Naive B cell (primary cell): ENCODE measurements around the gene ADGRL3. TPM values are rescaled to one million over a fixed set of nuclear protein-coding genes. Genes with fewer than 3 reads are reported as not detected.
"Not testable (repeated sequence)": the region's sequence is repeated elsewhere in the genome, so short reads cannot be mapped to it uniquely, and the experiment has no call there.

Experiments used
- ATAC-seq, 2 donors: fragments of 150-1000 bp; cut with Tn5 transposase; 2 replicates each; pipeline ENCODE4 v1.10.0; 2021; ENCODE audit warnings: low read depth in 2 of 2, mild to moderate bottlenecking in 2 of 2, moderate library complexity in 2 of 2
- DNase-seq: peaks from one replicate; pipeline ENCODE4 v3.0.0; 2022
- H3K27ac Mint-ChIP-seq, 6 donors: one replicate each; pipeline ENCODE4 v1.8.0; 2020 to 2022; ENCODE audit warnings: mild to moderate bottlenecking in 6 of 6, mixed read lengths in 6 of 6, moderate library complexity in 5 of 6, inconsistent platforms in 2 of 6
- H3K27me3 Mint-ChIP-seq, 3 donors: one replicate each; pipeline ENCODE4 v1.8.0; 2021 to 2022; ENCODE audit warnings: mixed read lengths in 3 of 3, mild to moderate bottlenecking in 1 of 3
- H3K36me3 Mint-ChIP-seq, 2 donors: one replicate each; pipeline ENCODE4 v1.8.0; 2020 to 2022; ENCODE audit warnings: mixed read lengths in 2 of 2, inconsistent platforms in 1 of 2, mild to moderate bottlenecking in 1 of 2
- H3K4me1 Mint-ChIP-seq, 3 donors: one replicate each; pipeline ENCODE4 v1.8.0; 2020 to 2022; ENCODE audit warnings: mixed read lengths in 3 of 3, inconsistent platforms in 1 of 3, mild to moderate bottlenecking in 1 of 3, moderate library complexity in 1 of 3
- H3K4me3 Mint-ChIP-seq, 8 donors: one replicate each; pipeline ENCODE4 v1.8.0; 2020 to 2022; ENCODE audit warnings: mild to moderate bottlenecking in 8 of 8, mixed read lengths in 8 of 8, moderate library complexity in 8 of 8, inconsistent platforms in 2 of 8
- H3K9me3 Mint-ChIP-seq, 7 donors: one replicate each; pipeline ENCODE4 v1.8.0; 2020 to 2022; ENCODE audit warnings: mixed read lengths in 7 of 7, mild to moderate bottlenecking in 5 of 7, inconsistent platforms in 2 of 7, moderate library complexity in 1 of 7
- polyA plus RNA-seq, 6 donors: library from polyadenylated mRNA; unstranded; fragments of 300-500 nt; fragmentation: Illumina TruSeq; gene quantifications; one replicate each; pipeline ENCODE4 v1.2.3, GENCODE V29; 2021; ENCODE audit warnings: low read depth in 6 of 6

Gene ADGRL3
- polyA plus RNA-seq, 6 donors from 2014 or later, result not detected

- no peak for DNase-seq
- no peak for ATAC-seq
- Mint-ChIP-seq H3K27me3 (no peaks in the 10 kb centered on the region), H3K9me3 (peaks cover 0 to 11% (median 0%) of the 10 kb centered on the region in 7 donors), H3K36me3 (no peaks in the 10 kb centered on the region), H3K4me1 (no peaks in the 10 kb centered on the region), H3K27ac (no peak overlapping the region), H3K4me3 (no peak overlapping the region)
Observed at GRCh38 chr4:61489927-61490326, 289.8 kb downstream of the ADGRL3 start.

GRCh38 chr4:61493041-61493440 is 292.9 kb downstream of the ADGRL3 start:
- Mint-ChIP-seq H3K27ac (no peak overlapping the region), H3K27me3 (no peaks in the 10 kb centered on the region), H3K4me3 (no peak overlapping the region), H3K4me1 (no peaks in the 10 kb centered on the region), H3K36me3 (no peaks in the 10 kb centered on the region), H3K9me3 (peaks cover 0 to 11% (median 0%) of the 10 kb centered on the region in 7 donors)
- ATAC-seq (no peak), DNase-seq (no peak)

DNA sequence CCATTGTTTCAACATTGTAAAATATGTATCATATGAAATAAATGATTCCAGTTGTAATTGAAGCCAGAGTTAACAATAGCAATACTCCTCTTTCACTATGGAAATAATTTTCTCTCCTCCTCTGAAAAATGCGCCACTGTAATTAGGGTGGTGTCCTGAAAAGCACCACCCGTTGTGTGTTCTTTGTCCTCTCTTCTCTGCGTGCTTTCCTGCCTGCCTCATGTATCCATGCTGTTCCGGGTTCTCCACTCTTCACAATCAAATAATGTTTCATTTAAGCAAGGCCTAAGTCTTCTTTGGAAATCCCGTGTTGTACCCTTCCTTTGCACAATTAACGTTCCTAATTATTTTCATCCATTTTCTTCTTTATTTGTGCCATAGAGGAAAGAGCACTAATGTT is 293.3 kb downstream of the ADGRL3 start:
- H3K27ac Mint-ChIP-seq, result no peak overlapping the region
- H3K36me3 Mint-ChIP-seq, result no peaks in the 10 kb centered on the region
- H3K27me3 Mint-ChIP-seq, result no peaks in the 10 kb centered on the region
- ATAC-seq (no peak), DNase-seq (no peak)
- no peaks in the 10 kb centered on the region for H3K4me1 Mint-ChIP-seq
- H3K9me3 Mint-ChIP-seq, result peaks cover 0 to 11% (median 0%) of the 10 kb centered on the region in 7 donors
- no peak overlapping the region for H3K4me3 Mint-ChIP-seq

GRCh38 chr4:61500883-61501282 is 300.8 kb downstream of the ADGRL3 start:
- DNase-seq (no peak), ATAC-seq (no peak)
- H3K4me3 Mint-ChIP-seq, result no peak overlapping the region
- no peak overlapping the region for H3K27ac Mint-ChIP-seq
- H3K4me1 Mint-ChIP-seq, result no peaks in the 10 kb centered on the region
- no peaks in the 10 kb centered on the region for H3K36me3 Mint-ChIP-seq
- H3K9me3 Mint-ChIP-seq, result peaks cover 0 to 11% (median 2%) of the 10 kb centered on the region in 7 donors
- no peaks in the 10 kb centered on the region for H3K27me3 Mint-ChIP-seq

GRCh38 chr4:61501812-61502211 is 301.7 kb downstream of the ADGRL3 start:
- Mint-ChIP-seq H3K4me1 (no peaks in the 10 kb centered on the region), H3K27ac (no peak overlapping the region), H3K9me3 (peaks cover 0 to 11% (median 2%) of the 10 kb centered on the region in 7 donors), H3K27me3 (no peaks in the 10 kb centered on the region), H3K4me3 (no peak overlapping the region), H3K36me3 (no peaks in the 10 kb centered on the region)
- ATAC-seq (no peak), DNase-seq (no peak)

DNA sequence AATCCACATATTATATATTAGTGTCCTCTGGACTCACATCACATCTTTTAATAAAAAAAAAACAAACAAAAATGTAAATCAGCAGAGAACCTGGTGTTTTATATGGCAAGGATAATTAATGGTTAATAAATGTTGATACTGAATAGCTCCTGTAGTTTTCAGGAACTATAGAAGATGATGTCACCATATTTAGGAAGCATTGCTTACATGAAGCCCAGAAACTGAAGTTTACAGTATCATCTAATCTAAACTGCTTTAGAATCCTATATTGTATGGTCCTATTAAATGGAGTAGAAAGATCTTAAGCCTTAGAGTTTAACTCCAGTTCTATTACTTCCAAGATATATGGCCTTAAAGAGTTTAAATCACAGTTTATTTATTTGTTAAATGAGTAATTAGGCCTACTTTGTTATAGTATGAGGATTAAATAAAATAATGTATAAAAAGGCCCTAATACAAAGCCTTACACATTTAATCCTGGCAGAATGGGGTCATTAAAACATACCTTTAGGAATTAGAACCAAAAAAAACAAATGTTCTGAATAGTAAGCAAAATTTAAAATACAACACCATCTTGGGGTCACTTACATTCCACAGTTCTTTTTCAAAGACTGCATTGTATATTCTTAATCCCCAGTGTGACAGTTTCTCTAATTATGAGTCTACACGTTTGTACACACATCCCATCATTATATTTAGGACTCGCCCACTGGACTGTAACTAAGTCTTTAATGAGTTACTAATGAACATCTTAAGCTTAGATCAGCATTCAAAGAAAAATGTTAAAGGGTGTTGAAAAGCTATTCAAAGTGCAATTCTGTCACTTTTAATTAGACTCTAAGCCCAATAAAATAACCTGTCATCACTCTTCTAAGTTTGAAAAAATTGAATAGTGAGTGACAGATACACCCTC is 305.9 kb downstream of the ADGRL3 start:
- Mint-ChIP-seq H3K4me3 (no peak overlapping the region), H3K27me3 (no peaks in the 10 kb centered on the region), H3K36me3 (no peaks in the 10 kb centered on the region), H3K27ac (no peak overlapping the region), H3K9me3 (peaks cover 0 to 11% (median 2%) of the 10 kb centered on the region in 7 donors), H3K4me1 (no peaks in the 10 kb centered on the region)
- ATAC-seq (no peak), DNase-seq (no peak)

DNA sequence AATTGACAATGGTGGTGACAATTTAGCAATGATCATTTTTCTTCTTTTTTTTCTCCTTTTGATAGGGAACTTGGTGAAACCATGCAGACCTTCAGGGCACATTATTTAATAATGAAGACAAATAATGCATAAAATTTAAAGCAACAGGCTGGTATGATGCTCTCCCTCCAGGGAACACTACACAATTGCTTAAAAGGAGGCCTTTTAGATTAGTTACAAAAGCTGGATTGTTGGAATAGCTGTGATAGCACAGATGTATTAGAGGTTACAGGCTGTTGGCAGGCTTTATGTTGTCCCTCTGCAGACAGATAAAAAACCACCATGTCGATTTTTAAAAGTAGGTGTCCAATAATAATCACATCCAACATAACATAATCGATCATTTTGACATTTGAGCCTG is 307.0 kb downstream of the ADGRL3 start:
- H3K9me3 Mint-ChIP-seq, result peaks cover 0 to 9% (median 2%) of the 10 kb centered on the region in 7 donors
- H3K36me3 Mint-ChIP-seq, result no peaks in the 10 kb centered on the region

GRCh38 chr4:61509721-61510241 is 309.7 kb downstream of the ADGRL3 start:
- not testable (repeated sequence) for H3K27ac Mint-ChIP-seq, ATAC-seq, H3K36me3 Mint-ChIP-seq

More for the DNA sequence above, 307.0 kb downstream of the ADGRL3 start:
- Mint-ChIP-seq H3K27me3 (no peaks in the 10 kb centered on the region), H3K4me1 (no peaks in the 10 kb centered on the region), H3K4me3 (no peak overlapping the region), H3K27ac (no peak overlapping the region)
- ATAC-seq (no peak), DNase-seq (no peak)

GRCh38 chr4:61511716-61512488 is 311.8 kb downstream of the ADGRL3 start:
- H3K4me3 Mint-ChIP-seq, result no peak overlapping the region
- peaks cover 0 to 14% (median 0%) of the 10 kb centered on the region in 7 donors for H3K9me3 Mint-ChIP-seq
- H3K4me1 Mint-ChIP-seq, result no peaks in the 10 kb centered on the region
- H3K36me3 Mint-ChIP-seq, result no peaks in the 10 kb centered on the region
- H3K27ac Mint-ChIP-seq, result no peak overlapping the region
- no peak for DNase-seq
- no peaks in the 10 kb centered on the region for H3K27me3 Mint-ChIP-seq
- no peak for ATAC-seq

More at GRCh38 chr4:61509721-61510241, 309.7 kb downstream of the ADGRL3 start:
- H3K4me1 Mint-ChIP-seq, H3K27me3 Mint-ChIP-seq, H3K4me3 Mint-ChIP-seq, DNase-seq: not testable (repeated sequence)
- H3K9me3 Mint-ChIP-seq, result peaks cover 0 to 11% (median 0%) of the 10 kb centered on the region in 7 donors

GRCh38 chr4:61514991-61515390 is 314.9 kb downstream of the ADGRL3 start:
- no peak for ATAC-seq
- Mint-ChIP-seq H3K27me3 (no peaks in the 10 kb centered on the region), H3K27ac (peak overlapping the region in 1 of 6 donors; percentile 12), H3K9me3 (peaks cover 0 to 8% (median 0%) of the 10 kb centered on the region in 7 donors), H3K4me3 (no peak overlapping the region), H3K4me1 (no peaks in the 10 kb centered on the region), H3K36me3 (no peaks in the 10 kb centered on the region)
- no peak for DNase-seq

DNA sequence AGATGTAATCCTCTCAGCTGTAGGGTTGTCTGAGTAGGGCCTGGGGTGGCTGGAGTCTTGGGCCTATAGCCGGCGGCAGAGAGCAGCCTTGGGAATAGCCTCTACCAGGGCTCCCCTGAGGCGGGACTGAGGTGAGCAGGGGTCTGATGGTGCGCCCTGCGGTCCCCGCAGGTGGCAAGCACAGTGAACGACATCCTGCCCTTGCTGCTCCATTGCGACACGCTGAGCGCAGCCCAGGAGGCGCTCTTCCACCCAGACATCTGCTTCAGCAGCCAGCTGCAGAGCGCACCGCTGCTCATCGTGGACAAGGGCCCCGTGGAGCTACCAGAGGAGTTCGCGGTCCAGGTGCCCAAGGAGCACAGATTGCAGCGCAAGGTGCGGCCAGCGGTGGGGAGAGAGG is 317.0 kb downstream of the ADGRL3 start:
- no peak overlapping the region for H3K27ac Mint-ChIP-seq

DNA sequence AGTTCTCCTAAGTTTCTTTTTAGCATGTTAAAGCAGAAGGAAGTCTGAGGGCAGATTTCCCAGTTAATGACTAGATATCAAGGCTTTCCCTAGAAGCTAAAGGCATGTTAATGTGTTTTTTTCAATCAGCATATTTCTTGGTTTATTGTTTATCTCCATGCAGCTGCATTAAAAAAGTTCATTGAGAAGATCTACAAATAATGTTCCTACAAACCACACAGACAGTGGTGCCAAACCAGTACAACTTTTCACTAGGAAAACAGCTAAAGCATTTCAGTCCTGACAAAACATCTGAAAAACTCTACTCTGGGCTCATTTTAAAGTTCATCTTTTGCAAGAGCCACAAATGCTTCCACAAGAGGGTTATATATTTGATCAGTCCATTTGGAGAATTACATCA is 320.0 kb downstream of the ADGRL3 start:
- Mint-ChIP-seq H3K9me3 (peaks cover 0 to 13% (median 2%) of the 10 kb centered on the region in 7 donors), H3K4me3 (no peak overlapping the region), H3K4me1 (no peaks in the 10 kb centered on the region), H3K27me3 (no peaks in the 10 kb centered on the region), H3K27ac (no peak overlapping the region), H3K36me3 (no peaks in the 10 kb centered on the region)
- ATAC-seq (no peak), DNase-seq (no peak)

More for the DNA sequence above, 317.0 kb downstream of the ADGRL3 start:
- peaks cover 0 to 14% (median 0%) of the 10 kb centered on the region in 7 donors for H3K9me3 Mint-ChIP-seq
- ATAC-seq (no peak), DNase-seq (no peak)
- H3K4me3 Mint-ChIP-seq, result no peak overlapping the region
- H3K27me3 Mint-ChIP-seq, result no peaks in the 10 kb centered on the region
- no peaks in the 10 kb centered on the region for H3K4me1 Mint-ChIP-seq
- no peaks in the 10 kb centered on the region for H3K36me3 Mint-ChIP-seq

- no peak for ATAC-seq
- no peaks in the 10 kb centered on the region for H3K4me1 Mint-ChIP-seq
- H3K27me3 Mint-ChIP-seq, result no peaks in the 10 kb centered on the region
- H3K4me3 Mint-ChIP-seq, result no peak overlapping the region
- no peak for DNase-seq
- H3K36me3 Mint-ChIP-seq, result no peaks in the 10 kb centered on the region
- H3K9me3 Mint-ChIP-seq, result peaks cover 0 to 11% (median 6%) of the 10 kb centered on the region in 7 donors
- H3K27ac Mint-ChIP-seq, result no peak overlapping the region
Observed at GRCh38 chr4:61520681-61521160, 320.6 kb downstream of the ADGRL3 start.
